GM13976 (cell line): ENCODE data around the gene TIMP3.

ENCODE experiments used
- DNase-seq: peaks from one replicate; pipeline ENCODE4 v3.0.0; 2012; ENCODE audit warnings: low spot score
- CTCF ChIP-seq: IDR thresholded peaks from 2 replicates; pipeline ENCODE4 v1.5.1; 2012; ENCODE audit warnings: borderline replicate concordance, mild to moderate bottlenecking; ENCODE audit not compliant: insufficient read depth; ENCODE audit errors: extremely low read depth, missing control alignments, control extremely low read depth
- in situ Hi-C: fragments of 300-500 bp; cut with MboI; formaldehyde crosslinking; loops from one replicate; pipeline ENCODE4 v1.12.0; 2022; ENCODE audit warnings: low sequenced_read_pairs, mixed read lengths, inconsistent platforms; ENCODE audit not compliant: unreplicated experiment

Gene TIMP3

GRCh38 chr22:32896891-32897290 is 95.4 kb downstream of the TIMP3 start:
- no peak for TF ChIP-seq CTCF
- in situ Hi-C loops = no loop called here
- DNase-seq = no peak

GRCh38 chr22:32897400-32897799 is 95.9 kb downstream of the TIMP3 start:
- no peak for TF ChIP-seq CTCF

GRCh38 chr22:32900886-32901635 is 99.6 kb downstream of the TIMP3 start:
- DNase-seq = no peak
- in situ Hi-C loops = no loop called here
- TF ChIP-seq CTCF = no peak

More at GRCh38 chr22:32897400-32897799, 95.9 kb downstream of the TIMP3 start:
- no peak for DNase-seq
- in situ Hi-C loops = no loop called here

GRCh38 chr22:32901925-32902324 is 100.4 kb downstream of the TIMP3 start:
- TF ChIP-seq CTCF = no peak
- no peak for DNase-seq
- in situ Hi-C loops = no loop called here

GRCh38 chr22:32903507-32903906 is 102.0 kb downstream of the TIMP3 start:
- in situ Hi-C loops = no loop called here
- TF ChIP-seq CTCF = no peak
- no peak for DNase-seq

- in situ Hi-C loops = no loop called here
- no peak for TF ChIP-seq CTCF
- DNase-seq = no peak
Measured at GRCh38 chr22:32904044-32904443, 102.5 kb downstream of the TIMP3 start.
